Umbilical cord (tissue), 2 donors: Measurements from ENCODE around the gene CNOT3. TPM values are rescaled to one million over a fixed set of nuclear protein-coding genes. Genes with fewer than 3 reads are reported as not detected.
"Not testable (repeated sequence)": the region's sequence is repeated elsewhere in the genome, so short reads cannot be mapped to it uniquely, and the experiment has no call there.

Experiments
- DNase-seq: peaks from one replicate; pipeline ENCODE4 v3.0.0-alpha.2; 2015; ENCODE audit warnings: low spot score
- total RNA-seq: library from RNA; depleted of rRNA; stranded (reverse); fragments of >200 nt; gene quantifications from one replicate; pipeline ENCODE4 v1.2.3, GENCODE V29; 2014; ENCODE audit warnings: low replicate concordance; ENCODE audit not compliant: insufficient read depth

The CNOT3 gene
- total RNA-seq, 1 donor from 2014 or later: 2.6 TPM

DNA sequence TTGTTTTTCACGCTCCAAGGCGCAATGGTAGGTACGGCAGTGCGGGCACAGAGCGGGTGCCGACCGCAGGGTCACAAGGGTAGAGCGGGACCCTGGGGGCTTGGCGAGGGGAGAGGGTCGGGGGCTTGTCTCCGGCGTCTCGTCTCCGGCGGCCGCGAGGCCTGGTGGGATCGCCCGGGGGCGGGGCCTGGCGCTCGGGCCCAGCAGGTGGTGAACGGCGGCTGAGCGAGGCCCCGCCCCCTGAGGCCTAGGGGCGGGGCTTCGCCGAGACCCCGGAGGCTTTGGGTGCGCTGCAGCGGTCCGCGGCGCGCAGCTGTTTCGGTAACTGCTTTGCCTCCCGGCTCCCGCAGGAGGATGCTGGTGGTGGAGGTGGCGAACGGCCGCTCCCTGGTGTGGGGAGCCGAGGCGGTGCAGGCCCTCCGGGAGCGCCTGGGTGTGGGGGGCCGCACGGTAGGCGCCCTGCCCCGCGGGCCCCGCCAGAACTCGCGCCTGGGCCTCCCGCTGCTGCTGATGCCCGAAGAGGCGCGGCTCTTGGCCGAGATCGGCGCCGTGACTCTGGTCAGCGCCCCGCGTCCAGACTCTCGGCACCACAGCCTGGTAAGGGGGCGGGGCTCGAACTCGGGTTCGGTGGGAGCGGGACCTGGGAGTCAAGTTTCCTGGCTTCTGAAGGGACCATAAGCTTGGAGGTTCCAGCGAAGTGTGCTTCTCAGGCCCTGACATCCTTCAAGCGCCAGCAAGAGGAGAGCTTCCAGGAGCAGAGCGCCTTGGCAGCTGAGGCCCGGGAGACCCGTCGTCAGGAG lies 53.6 kb downstream of the CNOT3 start, which contains the start of gene TSEN34:
TSEN34 (plus strand) TSS at position 298 of the 800 bp plus-strand sequence; CDS start at position 355, 57 bp downstream.
- DNase-seq: peak; percentile 64

DNA sequence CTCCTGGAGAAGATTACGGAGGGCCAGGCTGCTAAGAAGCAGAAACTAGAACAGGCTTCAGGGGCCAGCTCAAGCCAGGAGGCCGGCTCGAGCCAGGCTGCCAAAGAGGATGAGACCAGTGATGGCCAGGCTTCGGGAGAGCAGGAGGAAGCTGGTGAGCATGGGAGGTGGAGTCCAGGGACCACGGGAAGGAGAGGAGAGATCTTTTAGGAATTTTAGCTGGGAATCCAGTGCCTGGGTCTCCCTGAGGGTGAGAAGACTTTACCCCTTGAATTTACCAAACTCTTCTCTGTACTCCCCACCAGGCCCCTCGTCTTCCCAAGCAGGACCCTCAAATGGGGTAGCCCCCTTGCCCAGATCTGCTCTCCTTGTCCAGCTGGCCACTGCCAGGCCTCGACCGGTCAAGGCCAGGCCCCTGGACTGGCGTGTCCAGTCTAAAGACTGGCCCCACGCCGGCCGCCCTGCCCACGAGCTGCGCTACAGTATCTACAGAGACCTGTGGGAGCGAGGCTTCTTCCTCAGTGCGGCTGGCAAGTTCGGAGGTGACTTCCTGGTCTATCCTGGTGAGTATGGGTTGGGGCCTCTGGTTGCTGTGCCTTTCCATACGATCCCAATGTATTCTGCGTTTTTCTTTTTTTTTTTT lies 54.4 kb downstream of the CNOT3 start:
- no peak for DNase-seq

DNA sequence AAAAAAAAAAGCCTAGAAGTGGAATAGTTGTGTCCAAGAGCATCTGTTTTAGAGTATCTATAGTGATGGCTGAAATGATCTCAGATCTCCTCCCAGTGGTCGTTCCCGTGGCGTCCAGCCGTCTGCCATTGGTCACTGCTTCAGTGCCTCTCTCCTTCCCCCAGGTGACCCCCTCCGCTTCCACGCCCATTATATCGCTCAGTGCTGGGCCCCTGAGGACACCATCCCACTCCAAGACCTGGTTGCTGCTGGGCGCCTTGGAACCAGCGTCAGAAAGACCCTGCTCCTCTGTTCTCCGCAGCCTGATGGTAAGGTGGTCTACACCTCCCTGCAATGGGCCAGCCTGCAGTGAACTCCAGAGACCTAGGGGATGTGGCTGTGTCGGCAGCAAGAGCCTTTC lies 55.4 kb downstream of the CNOT3 start:
- no peak for DNase-seq

DNA sequence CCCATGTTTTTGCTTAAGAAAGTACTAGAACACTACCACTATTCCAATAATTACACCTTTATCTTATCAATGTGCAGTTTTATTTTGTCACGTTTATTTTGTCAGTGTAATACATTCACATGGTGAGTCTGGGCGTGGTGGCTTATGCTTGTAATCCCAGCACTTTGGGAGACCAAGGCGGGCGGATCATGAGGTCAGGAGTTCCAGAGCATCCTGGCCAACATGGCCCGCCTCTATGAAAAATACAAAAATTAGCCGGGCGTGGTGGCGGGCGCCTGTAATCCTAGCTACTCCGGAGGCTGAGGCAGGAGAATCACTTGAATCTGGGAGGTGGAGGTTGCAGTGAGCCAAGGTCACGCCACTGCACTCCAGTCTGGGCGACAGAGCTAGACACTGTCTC lies 56.9 kb downstream of the CNOT3 start:
- not testable (repeated sequence) for DNase-seq

- DNase-seq: no peak
Measured at GRCh38 chr19:54196536-54196935, 59.0 kb downstream of the CNOT3 start.

GRCh38 chr19:54197121-54197520 lies 59.6 kb downstream of the CNOT3 start:
- DNase-seq: no peak

- no peak for DNase-seq
Measured at GRCh38 chr19:54199401-54199800, 61.8 kb downstream of the CNOT3 start.

DNA sequence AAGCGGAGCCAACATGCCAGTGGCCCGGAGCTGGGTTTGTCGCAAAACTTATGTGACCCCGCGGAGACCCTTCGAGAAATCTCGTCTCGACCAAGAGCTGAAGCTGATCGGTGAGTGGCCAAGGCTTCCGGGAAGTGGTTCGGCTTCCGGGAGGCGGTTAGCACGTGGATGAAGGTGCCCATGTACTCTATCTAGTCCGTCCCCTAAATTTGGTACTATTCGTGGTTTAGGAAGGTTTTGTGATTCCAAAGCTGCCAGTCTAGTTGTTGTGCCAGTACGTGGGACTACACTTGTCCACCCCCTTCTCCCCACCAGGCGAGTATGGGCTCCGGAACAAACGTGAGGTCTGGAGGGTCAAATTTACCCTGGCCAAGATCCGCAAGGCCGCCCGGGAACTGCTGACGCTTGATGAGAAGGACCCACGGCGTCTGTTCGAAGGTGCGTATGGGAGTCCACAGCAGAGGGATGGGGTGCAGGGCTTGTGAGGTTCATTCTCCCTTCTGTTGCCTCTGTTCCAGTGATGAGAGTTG lies 63.7 kb downstream of the CNOT3 start:
- DNase-seq: no peak

GRCh38 chr19:54201980-54202379 lies 64.4 kb downstream of the CNOT3 start:
- DNase-seq: no peak

DNA sequence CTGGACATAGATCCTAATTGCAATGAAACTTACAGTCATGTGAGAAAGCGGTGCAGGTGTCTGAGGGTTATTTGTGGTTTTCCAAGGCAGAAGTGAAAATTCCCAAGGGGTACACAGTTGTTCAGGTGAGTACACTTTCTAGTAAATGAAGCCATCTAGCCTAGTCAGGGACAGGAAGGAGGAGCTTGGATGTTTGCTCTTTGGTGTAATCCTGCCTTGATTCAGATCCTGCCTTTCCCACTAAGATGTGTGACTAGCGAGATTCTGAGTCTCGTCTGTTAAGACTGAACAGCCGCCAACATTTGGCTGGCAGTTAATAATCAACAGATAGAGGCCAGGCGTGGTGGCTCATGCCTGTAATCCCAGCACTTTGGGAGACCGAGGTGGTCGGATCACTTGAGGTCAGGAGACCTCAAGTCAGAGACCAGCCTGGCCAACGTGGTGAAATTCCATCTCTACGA lies 65.6 kb downstream of the CNOT3 start:
- DNase-seq: no peak

- DNase-seq: no peak
Measured at GRCh38 chr19:54204767-54205468, 67.4 kb downstream of the CNOT3 start.

Other genes starting within 250 kb of the CNOT3 start
- not detected for gene CACNG7, start 228.5 kb upstream of the CNOT3 start, total RNA-seq
- gene CACNG8, start 174.8 kb upstream of the CNOT3 start, total RNA-seq: 0.24 TPM
- not detected for gene CACNG6, start 146.1 kb upstream of the CNOT3 start, total RNA-seq
- gene VSTM1, start 73.9 kb upstream of the CNOT3 start, total RNA-seq: not detected
- gene TARM1, start 56.4 kb upstream of the CNOT3 start, total RNA-seq: not detected
- 0.96 TPM for gene OSCAR, start 37.0 kb upstream of the CNOT3 start, total RNA-seq
- 4.3 TPM for gene NDUFA3, start 34.9 kb upstream of the CNOT3 start, total RNA-seq
- gene TFPT, start 22.1 kb upstream of the CNOT3 start, total RNA-seq: 18.8 TPM
- 21.2 TPM for gene PRPF31, start 22.0 kb upstream of the CNOT3 start, total RNA-seq
- gene LENG1, start 22.0 kb downstream of the CNOT3 start, total RNA-seq: 6.3 TPM
- gene TMC4, start 35.4 kb downstream of the CNOT3 start, total RNA-seq: 2.6 TPM
- gene MBOAT7, start 51.8 kb downstream of the CNOT3 start, total RNA-seq: 13.7 TPM
- gene TSEN34, start 53.5 kb downstream of the CNOT3 start, total RNA-seq: 72.5 TPM
- gene RPS9, start 63.1 kb downstream of the CNOT3 start, total RNA-seq: 1,474 TPM
- gene LILRB3, start 85.2 kb downstream of the CNOT3 start, total RNA-seq: 0.96 TPM
- gene LILRA6, start 105.0 kb downstream of the CNOT3 start, total RNA-seq: 4.3 TPM
- gene LILRB5, start 119.5 kb downstream of the CNOT3 start, total RNA-seq: 5.5 TPM
- not detected for gene LILRB2, start 143.3 kb downstream of the CNOT3 start, total RNA-seq
- 0.72 TPM for gene LILRA5, start 175.4 kb downstream of the CNOT3 start, total RNA-seq
- gene LILRA4, start 201.4 kb downstream of the CNOT3 start, total RNA-seq: not detected
- gene LAIR1, start 227.2 kb downstream of the CNOT3 start, total RNA-seq: 19.7 TPM